ENCODE results near the gene EXOC3L2. TPM values are rescaled to one million over a fixed set of nuclear protein-coding genes. Genes with fewer than 3 reads are reported as not detected.
"Not testable (repeated sequence)": the region's sequence is repeated elsewhere in the genome, so short reads cannot be mapped to it uniquely, and the experiment has no call there.

Gene EXOC3L2
- total RNA-seq, 4 donors from 2014 or later = 1.4 to 4.1 (median 2.7) TPM

DNA sequence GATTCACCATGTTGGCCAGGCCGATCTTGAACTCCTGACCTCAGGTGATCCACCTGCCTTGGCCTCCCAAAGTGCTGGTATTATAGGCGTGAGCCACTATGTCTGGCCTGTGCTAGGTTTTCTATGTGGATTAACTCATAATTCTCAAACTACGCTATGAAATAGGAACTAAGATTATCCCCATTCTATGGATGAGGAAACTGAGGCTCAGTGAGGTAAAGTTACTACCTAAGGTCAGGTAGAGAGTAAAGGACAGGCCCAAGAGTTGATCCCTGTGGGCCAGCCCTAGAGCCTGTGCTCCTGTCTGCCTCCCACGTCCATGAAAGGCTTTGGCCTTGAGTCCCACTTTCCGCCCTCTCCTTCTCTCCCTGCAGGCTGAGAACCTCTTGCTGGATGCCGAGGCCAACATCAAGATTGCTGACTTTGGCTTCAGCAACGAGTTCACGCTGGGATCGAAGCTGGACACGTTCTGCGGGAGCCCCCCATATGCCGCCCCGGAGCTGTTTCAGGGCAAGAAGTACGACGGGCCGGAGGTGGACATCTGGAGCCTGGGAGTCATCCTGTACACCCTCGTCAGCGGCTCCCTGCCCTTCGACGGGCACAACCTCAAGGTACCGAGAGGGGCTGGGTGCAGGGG is 26.0 kb upstream of the EXOC3L2 start:
- TF ChIP-seq, protein P1, sequence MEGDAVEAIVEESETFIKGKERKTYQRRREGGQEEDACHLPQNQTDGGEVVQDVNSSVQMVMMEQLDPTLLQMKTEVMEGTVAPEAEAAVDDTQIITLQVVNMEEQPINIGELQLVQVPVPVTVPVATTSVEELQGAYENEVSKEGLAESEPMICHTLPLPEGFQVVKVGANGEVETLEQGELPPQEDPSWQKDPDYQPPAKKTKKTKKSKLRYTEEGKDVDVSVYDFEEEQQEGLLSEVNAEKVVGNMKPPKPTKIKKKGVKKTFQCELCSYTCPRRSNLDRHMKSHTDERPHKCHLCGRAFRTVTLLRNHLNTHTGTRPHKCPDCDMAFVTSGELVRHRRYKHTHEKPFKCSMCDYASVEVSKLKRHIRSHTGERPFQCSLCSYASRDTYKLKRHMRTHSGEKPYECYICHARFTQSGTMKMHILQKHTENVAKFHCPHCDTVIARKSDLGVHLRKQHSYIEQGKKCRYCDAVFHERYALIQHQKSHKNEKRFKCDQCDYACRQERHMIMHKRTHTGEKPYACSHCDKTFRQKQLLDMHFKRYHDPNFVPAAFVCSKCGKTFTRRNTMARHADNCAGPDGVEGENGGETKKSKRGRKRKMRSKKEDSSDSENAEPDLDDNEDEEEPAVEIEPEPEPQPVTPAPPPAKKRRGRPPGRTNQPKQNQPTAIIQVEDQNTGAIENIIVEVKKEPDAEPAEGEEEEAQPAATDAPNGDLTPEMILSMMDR (IDR thresholded peaks at IDR 0.05) = no peak
- no peak for DNase-seq (ENCODE audit: low spot score)

DNA sequence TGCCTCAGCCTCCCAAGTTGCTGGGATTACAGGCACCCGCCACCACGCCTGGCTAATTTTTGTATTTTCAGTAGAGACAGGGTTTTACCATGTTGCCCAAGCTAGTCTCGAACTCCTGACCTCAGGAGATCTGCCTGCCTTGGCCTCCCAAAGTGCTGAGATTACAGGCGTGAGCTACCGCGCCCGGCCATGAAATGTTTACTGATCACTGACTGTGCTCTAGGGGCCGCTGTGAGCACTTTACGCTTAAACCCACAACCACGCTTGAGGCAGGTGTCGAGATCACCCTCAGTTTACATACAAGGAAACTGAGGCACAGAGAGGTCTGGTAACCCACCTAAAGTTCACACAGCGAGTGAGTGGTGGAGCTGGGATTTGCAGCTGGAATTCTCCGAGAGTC is 24.7 kb upstream of the EXOC3L2 start:
- not testable (repeated sequence) for ATAC-seq (ENCODE audit: low FRiP score); DNase-seq (ENCODE audit: low spot score)

More for the DNA sequence above, 26.0 kb upstream of the EXOC3L2 start:
- ATAC-seq (ENCODE audit: low FRiP score) = no peak

DNA sequence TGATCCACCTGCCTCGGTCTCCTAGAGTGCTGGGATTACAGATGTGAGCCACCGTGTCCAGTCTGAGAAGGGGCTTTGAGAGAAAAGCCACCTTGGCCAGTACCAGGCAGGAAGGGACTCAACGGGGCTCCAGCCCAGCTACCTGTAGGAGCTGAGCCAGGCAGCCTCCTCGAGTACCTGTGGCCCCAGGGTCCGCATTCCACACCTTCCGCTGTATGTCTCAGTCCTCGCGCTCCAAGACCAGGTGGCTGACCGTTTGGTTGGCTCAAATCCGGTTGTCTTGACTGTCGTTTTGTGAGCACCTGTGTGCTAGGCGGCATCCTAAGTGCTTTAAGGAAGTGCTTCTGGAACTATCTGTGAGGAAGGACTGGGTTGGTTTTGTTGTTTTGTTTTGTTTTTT is 22.1 kb upstream of the EXOC3L2 start:
- no peak for ATAC-seq (ENCODE audit: low FRiP score)
- no peak for DNase-seq (ENCODE audit: low spot score)
- TF ChIP-seq, protein P1 (IDR thresholded peaks at IDR 0.05) = no peak

DNA sequence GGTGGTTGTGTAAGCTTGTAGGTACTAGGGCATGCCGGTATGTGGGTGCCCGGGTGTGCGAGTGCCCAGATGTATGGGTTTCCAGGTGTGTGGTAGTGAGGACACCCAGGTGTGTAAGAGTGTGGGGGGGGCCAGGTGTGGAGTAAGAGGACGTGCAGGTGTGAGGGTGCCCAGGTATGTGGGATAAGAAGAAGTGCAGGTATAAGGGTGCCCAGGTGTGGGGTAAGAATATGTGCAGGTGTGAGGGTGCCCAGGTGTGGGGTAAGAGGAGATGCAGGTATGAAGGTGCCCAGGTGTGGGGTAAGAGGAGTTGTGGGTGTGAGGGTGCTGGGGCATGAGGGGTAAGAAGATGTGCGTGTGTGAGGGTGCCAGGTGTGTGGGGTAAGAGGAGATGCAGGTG is 20.2 kb upstream of the EXOC3L2 start:
- TF ChIP-seq, protein P1 (IDR thresholded peaks at IDR 0.05) = no peak
- ATAC-seq (ENCODE audit: low FRiP score) (peak; percentile 10), DNase-seq (ENCODE audit: low spot score) (no peak)

DNA sequence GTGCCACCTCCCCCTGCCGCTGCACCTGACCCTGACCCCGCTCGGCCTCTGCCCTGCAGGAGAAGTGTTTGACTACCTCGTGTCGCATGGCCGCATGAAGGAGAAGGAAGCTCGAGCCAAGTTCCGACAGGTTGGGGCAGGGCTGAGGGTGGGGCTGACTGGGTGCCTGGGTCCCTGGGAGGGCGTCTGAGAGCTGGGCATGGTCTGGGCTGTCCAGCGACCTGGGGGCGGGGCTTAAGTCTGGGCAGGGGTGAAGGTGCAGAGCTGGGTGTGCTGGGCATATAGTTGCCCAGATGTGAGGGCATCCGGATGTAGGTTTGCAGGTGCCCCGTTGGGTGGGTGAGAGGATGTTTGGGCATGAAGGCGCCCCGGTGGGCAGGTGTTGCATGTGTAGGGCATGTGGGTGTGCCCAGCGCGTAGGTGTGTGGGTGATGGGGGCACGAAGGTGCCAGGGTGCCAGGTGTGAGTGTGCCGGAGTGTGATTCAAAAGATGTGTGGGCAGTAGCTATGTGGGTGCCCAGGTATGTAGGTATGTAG is 19.6 kb upstream of the EXOC3L2 start:
- ATAC-seq (ENCODE audit: low FRiP score) (no peak), DNase-seq (ENCODE audit: low spot score) (no peak)
- TF ChIP-seq, protein P1 (IDR thresholded peaks at IDR 0.05) = no peak

DNA sequence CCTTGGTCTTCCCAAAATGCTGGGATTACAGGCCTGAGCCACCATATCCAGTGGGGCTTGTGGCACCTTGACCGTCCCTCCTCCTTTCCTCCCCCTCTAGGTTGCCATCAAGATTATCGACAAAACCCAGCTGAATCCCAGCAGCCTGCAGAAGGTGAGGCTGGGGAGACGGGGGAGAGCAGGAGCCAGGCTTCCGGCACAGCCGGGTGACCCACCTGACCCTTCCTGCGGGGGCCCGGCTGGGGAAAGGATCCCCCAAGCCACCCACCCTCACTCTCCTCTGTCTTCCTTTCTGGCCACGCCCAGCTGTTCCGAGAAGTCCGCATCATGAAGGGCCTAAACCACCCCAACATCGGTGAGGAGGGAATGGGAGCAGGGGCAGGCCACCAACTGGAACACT is 17.8 kb upstream of the EXOC3L2 start:
- DNase-seq (ENCODE audit: low spot score) (no peak), ATAC-seq (ENCODE audit: low FRiP score) (no peak)
- TF ChIP-seq, protein P1 (IDR thresholded peaks at IDR 0.05) = no peak

DNA sequence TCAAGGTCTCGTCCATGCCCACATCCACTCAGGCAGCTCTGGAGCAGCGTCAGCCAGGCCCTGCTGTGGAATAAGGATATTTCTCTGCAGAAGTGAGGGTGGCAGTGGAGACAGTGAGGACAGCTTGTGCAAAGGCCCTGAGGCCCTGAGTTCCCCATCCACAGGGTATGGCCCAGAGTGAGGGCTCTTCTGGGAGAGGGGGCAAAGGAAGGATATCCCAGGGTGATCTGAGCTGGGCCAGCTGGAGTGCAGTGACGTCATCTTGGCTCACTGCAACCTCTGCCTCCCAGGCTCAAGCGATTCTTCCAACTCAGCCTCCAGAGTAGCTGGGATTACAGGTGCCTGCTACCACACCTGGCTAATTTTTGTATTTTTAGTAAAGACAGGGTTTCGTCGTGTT is 17.4 kb upstream of the EXOC3L2 start:
- DNase-seq (ENCODE audit: low spot score) = no peak
- TF ChIP-seq, protein P1 (IDR thresholded peaks at IDR 0.05) = no peak
- ATAC-seq (ENCODE audit: low FRiP score) = no peak

Data from omental fat pad (tissue), 4 donors.